ENCODE measurements around the gene DHRS7C.

- TF ChIP-seq POLR2AphosphoS5 (IDR thresholded peaks at IDR 0.05; ENCODE audit: low read depth, low read length) (no peak), REST (IDR thresholded peaks at IDR 0.05; ENCODE audit: insufficient read depth in 1 of 2, low read depth in 2 of 2, low read length in 2 of 2) (no peak), TAF1 (IDR thresholded peaks at IDR 0.05; ENCODE audit: borderline replicate concordance, insufficient read depth, low read length) (no peak), FOXP2 (optimal IDR thresholded peaks at IDR 0.05; ENCODE audit: borderline replicate concordance, extremely low read depth, extremely low read length, insufficient read depth) (no peak), SIN3A (IDR thresholded peaks at IDR 0.05; ENCODE audit: borderline replicate concordance, insufficient read depth, low read length) (no peak)
These were observed 30.5 kb upstream of the DHRS7C start, which contains the start of gene GSG1L2 for GRCh38 chr17:9821921-9822320.
